ACC112 (cell line): Measurements from ENCODE around the gene CATSPERE.
"Not testable (repeated sequence)": the region's sequence is repeated elsewhere in the genome, so short reads cannot be mapped to it uniquely, and the experiment has no call there.

Experiments
- H2AFZ ChIP-seq: fragments of 200-600 bp; sonication (generic); one replicate; pipeline ENCODE4 v1.6.0; 2017; ENCODE audit warnings: antibody characterized with exemption, low read length; ENCODE audit not compliant: unreplicated experiment
- H3K27ac ChIP-seq: fragments of 200-600 bp; sonication (generic); 2 replicates; pipeline ENCODE4 v1.5.1; 2014; ENCODE audit warnings: low read depth, mild to moderate bottlenecking, antibody characterized with exemption, low read length, moderate library complexity
- H3K27me3 ChIP-seq: fragments of 200-600 bp; sonication (generic); 2 replicates; pipeline ENCODE4 v1.6.1; 2014; ENCODE audit warnings: mild to moderate bottlenecking, antibody characterized with exemption, low read length, moderate library complexity, mixed read lengths; ENCODE audit not compliant: insufficient read depth
- H3K36me3 ChIP-seq: fragments of 200-600 bp; sonication (generic); 2 replicates; pipeline ENCODE4 v1.6.1; 2016; ENCODE audit warnings: mild to moderate bottlenecking, antibody characterized with exemption, low read length, moderate library complexity, mixed read lengths; ENCODE audit not compliant: insufficient read depth
- H3K4me1 ChIP-seq: fragments of 200-600 bp; sonication (generic); one replicate; pipeline ENCODE4 v1.6.1; 2016; ENCODE audit warnings: low read length, mixed read lengths; ENCODE audit not compliant: insufficient read depth, unreplicated experiment, control insufficient read depth
- H3K4me3 ChIP-seq: fragments of 200-600 bp; sonication (generic); 2 replicates; pipeline ENCODE4 v1.5.1; 2014; ENCODE audit warnings: mild to moderate bottlenecking, low read depth, low read length
- H3K79me2 ChIP-seq: fragments of 200-600 bp; sonication (generic); one replicate; pipeline ENCODE4 v1.6.0; 2016; ENCODE audit warnings: low read length; ENCODE audit not compliant: control insufficient read depth, unreplicated experiment, insufficient read depth

Gene CATSPERE

GRCh38 chr1:244466724-244467123 lies 5.7 kb downstream of the CATSPERE start:
- Histone ChIP-seq H3K4me3 (no peak overlapping the region), H3K27ac (no peak overlapping the region), H3K36me3 (peaks cover 5% of the 10 kb centered on the region), H3K27me3 (no peaks in the 10 kb centered on the region), H3K4me1 (no peaks in the 10 kb centered on the region), H2AFZ (no peak overlapping the region), H3K79me2 (no peaks in the 10 kb centered on the region)

GRCh38 chr1:244473059-244473605 lies 12.1 kb downstream of the CATSPERE start:
- Histone ChIP-seq H3K27me3 (no peaks in the 10 kb centered on the region), H3K79me2 (no peaks in the 10 kb centered on the region), H3K27ac (no peak overlapping the region), H2AFZ (no peak overlapping the region), H3K4me3 (no peak overlapping the region), H3K36me3 (0 out of 2 replicates have a peak, but pooled peaks cover 3% of the 10 kb centered on the region), H3K4me1 (no peaks in the 10 kb centered on the region)

- H3K4me3 ChIP-seq, H3K27ac ChIP-seq, H3K79me2 ChIP-seq, H3K27me3 ChIP-seq, H3K36me3 ChIP-seq, H2AFZ ChIP-seq, H3K4me1 ChIP-seq: not testable (repeated sequence)
Measured at GRCh38 chr1:244484971-244485370, 23.9 kb downstream of the CATSPERE start.

GRCh38 chr1:244494653-244495052 lies 33.6 kb downstream of the CATSPERE start:
- no peak overlapping the region for H3K27ac ChIP-seq
- H3K4me3 ChIP-seq: no peak overlapping the region
- H3K79me2 ChIP-seq: no peaks in the 10 kb centered on the region
- H3K36me3 ChIP-seq: no peaks in the 10 kb centered on the region
- H3K4me1 ChIP-seq: no peaks in the 10 kb centered on the region
- no peak overlapping the region for H2AFZ ChIP-seq
- H3K27me3 ChIP-seq: no peaks in the 10 kb centered on the region

GRCh38 chr1:244496186-244496585 lies 35.1 kb downstream of the CATSPERE start:
- Histone ChIP-seq H3K4me1 (no peaks in the 10 kb centered on the region), H3K27me3 (no peaks in the 10 kb centered on the region), H3K79me2 (no peaks in the 10 kb centered on the region), H3K4me3 (no peak overlapping the region), H3K36me3 (no peaks in the 10 kb centered on the region), H2AFZ (no peak overlapping the region), H3K27ac (no peak overlapping the region)

GRCh38 chr1:244497805-244498204 lies 36.7 kb downstream of the CATSPERE start:
- Histone ChIP-seq H2AFZ (no peak overlapping the region), H3K79me2 (no peaks in the 10 kb centered on the region), H3K4me3 (no peak overlapping the region), H3K36me3 (no peaks in the 10 kb centered on the region), H3K4me1 (no peaks in the 10 kb centered on the region), H3K27ac (no peak overlapping the region), H3K27me3 (no peaks in the 10 kb centered on the region)

- not testable (repeated sequence) for H3K36me3 ChIP-seq, H3K27me3 ChIP-seq, H2AFZ ChIP-seq, H3K4me1 ChIP-seq, H3K4me3 ChIP-seq, H3K79me2 ChIP-seq, H3K27ac ChIP-seq
Measured at GRCh38 chr1:244499484-244499883, 38.4 kb downstream of the CATSPERE start.

GRCh38 chr1:244500515-244500914 lies 39.4 kb downstream of the CATSPERE start:
- H3K36me3 ChIP-seq, H3K27me3 ChIP-seq, H3K79me2 ChIP-seq, H3K4me3 ChIP-seq, H3K27ac ChIP-seq, H3K4me1 ChIP-seq, H2AFZ ChIP-seq: not testable (repeated sequence)

- no peaks in the 10 kb centered on the region for H3K79me2 ChIP-seq
- H2AFZ ChIP-seq: no peak overlapping the region
- H3K27ac ChIP-seq: no peak overlapping the region
- no peak overlapping the region for H3K4me3 ChIP-seq
- H3K27me3 ChIP-seq: no peaks in the 10 kb centered on the region
- H3K36me3 ChIP-seq: no peaks in the 10 kb centered on the region
- no peaks in the 10 kb centered on the region for H3K4me1 ChIP-seq
Measured at GRCh38 chr1:244502630-244503029, 41.6 kb downstream of the CATSPERE start.

GRCh38 chr1:244513493-244513892 lies 52.4 kb downstream of the CATSPERE start:
- Histone ChIP-seq H3K36me3 (no peaks in the 10 kb centered on the region), H3K4me3 (no peak overlapping the region), H2AFZ (no peak overlapping the region), H3K4me1 (no peaks in the 10 kb centered on the region), H3K79me2 (no peaks in the 10 kb centered on the region), H3K27ac (no peak overlapping the region), H3K27me3 (no peaks in the 10 kb centered on the region)

- H3K36me3 ChIP-seq: no peaks in the 10 kb centered on the region; the same call in 1 of the 2 replicates
- H3K27me3 ChIP-seq: no peaks in the 10 kb centered on the region
- no peak overlapping the region for H2AFZ ChIP-seq
- H3K79me2 ChIP-seq: no peaks in the 10 kb centered on the region
- H3K4me3 ChIP-seq: no peak overlapping the region
- no peaks in the 10 kb centered on the region for H3K4me1 ChIP-seq
- no peak overlapping the region for H3K27ac ChIP-seq
Measured at GRCh38 chr1:244515680-244516079, 54.6 kb downstream of the CATSPERE start.
